OCI-LY3 (cell line): ENCODE results near the gene BANK1.

ENCODE experiments used
- H2AFZ ChIP-seq: fragments of 200-600, 300-600 bp; shearing (Covaris generic); 2 replicates; pipeline ENCODE4 v1.6.0; 2014; ENCODE audit warnings: antibody characterized with exemption, low read depth, low read length
- H3K27ac ChIP-seq: fragments of 200-600, 300-600 bp; sonication (generic); 2 replicates; pipeline ENCODE4 v1.5.1; 2014; ENCODE audit warnings: mild to moderate bottlenecking, low read length, moderate library complexity, mixed read lengths
- H3K27me3 ChIP-seq: fragments of 200-600, 300-600 bp; sonication (generic); 2 replicates; pipeline ENCODE4 v1.6.1; 2014; ENCODE audit warnings: low read depth, low read length, mixed read lengths
- H3K36me3 ChIP-seq: fragments of 200-600, 300-600 bp; sonication (generic); replicated peaks from 2 replicates; pipeline ENCODE3; 2014; ENCODE audit warnings: low read depth, low read length, mixed read lengths
- H3K4me1 ChIP-seq: fragments of 300-600, 200-600 bp; sonication (generic); 2 replicates; pipeline ENCODE4 v1.6.1; 2014; ENCODE audit warnings: low read length, mixed read lengths
- H3K4me2 ChIP-seq: fragments of 200-600, 300-600 bp; sonication (generic); 2 replicates; pipeline ENCODE4 v1.6.1; 2014; ENCODE audit warnings: low read length, mixed read lengths
- H3K4me3 ChIP-seq: fragments of 300-600, 200-600 bp; sonication (generic); 2 replicates; pipeline ENCODE4 v1.5.1; 2014; ENCODE audit warnings: antibody characterized with exemption, mild to moderate bottlenecking, low read length, moderate library complexity
- H3K79me2 ChIP-seq: fragments of 300-600, 200-600 bp; shearing (Covaris generic); 2 replicates; pipeline ENCODE4 v1.6.1; 2014; ENCODE audit warnings: mild to moderate bottlenecking, low read length, mixed read lengths
- H3K9ac ChIP-seq: fragments of 300-600, 200-600 bp; shearing (Covaris generic); 2 replicates; pipeline ENCODE4 v1.6.0; 2014; ENCODE audit warnings: mild to moderate bottlenecking, low read length, moderate library complexity
- H3K9me3 ChIP-seq: fragments of 200-600, 300-600 bp; shearing (Covaris generic); 2 replicates; pipeline ENCODE4 v1.6.1; 2014; ENCODE audit warnings: low read length, mixed read lengths; ENCODE audit not compliant: insufficient read depth
- H4K20me1 ChIP-seq: fragments of 200-600, 300-600 bp; sonication (generic); 2 replicates; pipeline ENCODE4 v1.6.1; 2016; ENCODE audit warnings: low read length, mixed read lengths; ENCODE audit not compliant: insufficient read depth
- CTCF ChIP-seq: fragments of 200-600, 300-600 bp; sonication (generic); IDR thresholded peaks from 2 replicates; pipeline ENCODE4 v1.5.1; 2014; ENCODE audit warnings: antibody characterized with exemption, low read length, low read depth
- EZH2phosphoT487 ChIP-seq: fragments of 200-600 bp; shearing (Covaris generic); IDR thresholded peaks from 2 replicates; pipeline ENCODE4 v1.6.1; 2018; ENCODE audit warnings: antibody characterized with exemption, mixed run types, low read depth

BANK1 gene

GRCh38 chr4:101793397-101793796 is 2.9 kb downstream of the BANK1 start:
- Histone ChIP-seq H3K79me2 (no peaks in the 10 kb centered on the region), H3K9ac (no peak overlapping the region), H3K4me2 (no peak overlapping the region), H3K27ac (no peak overlapping the region), H4K20me1 (no peaks in the 10 kb centered on the region), H3K27me3 (no peaks in the 10 kb centered on the region; the same call in 1 of the 2 replicates), H3K4me3 (no peak overlapping the region), H3K9me3 (no peaks in the 10 kb centered on the region), H3K4me1 (peaks cover 53% of the 10 kb centered on the region), H2AFZ (no peak overlapping the region), H3K36me3 (peaks cover 4% of the 10 kb centered on the region)
- TF ChIP-seq EZH2phosphoT487: no peak
- no peak for TF ChIP-seq CTCF

DNA sequence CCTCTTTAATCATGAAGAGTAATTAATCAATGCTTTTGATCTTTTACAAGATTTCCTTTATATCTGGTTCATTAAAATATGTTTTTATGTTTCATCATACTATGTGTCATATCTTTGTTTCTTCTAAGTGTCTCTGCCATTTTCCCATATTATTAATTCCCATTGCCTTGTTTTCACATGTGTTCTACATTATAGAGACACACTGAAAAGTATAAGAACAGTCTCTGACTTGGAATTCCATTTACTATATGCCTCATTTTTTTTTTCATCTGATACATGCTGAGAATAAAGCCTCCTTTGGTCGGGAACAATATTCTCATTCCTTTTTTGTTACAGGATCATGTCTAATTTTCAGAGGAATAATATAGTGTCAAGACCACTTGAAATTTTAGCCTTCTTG is 4.3 kb downstream of the BANK1 start:
- Histone ChIP-seq H4K20me1 (no peaks in the 10 kb centered on the region), H3K27me3 (no peaks in the 10 kb centered on the region; the same call in 1 of the 2 replicates)

DNA sequence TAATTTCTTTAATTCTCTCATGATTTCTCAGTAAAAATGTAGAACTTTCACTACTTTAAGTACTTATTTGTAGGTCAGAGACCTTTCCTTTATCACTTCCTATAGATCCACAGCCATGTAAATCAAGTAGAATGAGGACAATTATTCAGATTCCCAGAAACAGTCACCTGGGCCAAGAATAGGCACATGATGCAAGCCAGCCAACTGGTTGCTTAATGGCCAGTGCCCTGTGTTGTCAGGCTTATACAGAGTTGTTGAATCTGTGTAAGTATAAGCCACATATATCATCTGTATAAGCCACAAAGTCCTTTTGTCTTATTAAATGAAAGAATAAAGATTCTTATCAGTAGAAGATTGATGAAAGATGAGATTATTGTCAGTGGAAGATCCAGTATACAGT is 5.2 kb downstream of the BANK1 start:
- peak overlapping the region; percentile 58 for H3K4me2 ChIP-seq
- H3K79me2 ChIP-seq: no peaks in the 10 kb centered on the region
- H3K27ac ChIP-seq: peak overlapping the region; percentile 2; the same call in 1 of the 2 replicates

More for the DNA sequence above, 4.3 kb downstream of the BANK1 start:
- Histone ChIP-seq H3K9ac (no peak overlapping the region), H3K27ac (no peak overlapping the region), H3K36me3 (peaks cover 4% of the 10 kb centered on the region), H3K9me3 (no peaks in the 10 kb centered on the region), H3K4me3 (no peak overlapping the region), H2AFZ (no peak overlapping the region), H3K79me2 (no peaks in the 10 kb centered on the region), H3K4me2 (no peak overlapping the region), H3K4me1 (peaks cover 47% of the 10 kb centered on the region)
- TF ChIP-seq EZH2phosphoT487 (no peak), CTCF (no peak)

GRCh38 chr4:101801958-101802357 is 11.4 kb downstream of the BANK1 start:
- Histone ChIP-seq H3K9me3 (no peaks in the 10 kb centered on the region), H3K4me3 (peak overlapping the region; percentile 51), H3K4me2 (peak overlapping the region; percentile 66), H3K27ac (peak overlapping the region; percentile 29; the same call in 1 of the 2 replicates), H3K36me3 (peaks cover 4% of the 10 kb centered on the region), H3K9ac (peak overlapping the region; percentile 29), H4K20me1 (no peaks in the 10 kb centered on the region), H3K79me2 (0 out of 2 replicates have a peak, but pooled peaks cover 5% of the 10 kb centered on the region), H3K4me1 (peaks cover 51% of the 10 kb centered on the region), H2AFZ (0 out of 2 replicates have a peak overlapping the region, but pooled peaks have one; percentile 14), H3K27me3 (no peaks in the 10 kb centered on the region)
- TF ChIP-seq CTCF: no peak
- TF ChIP-seq EZH2phosphoT487: no peak

More for the DNA sequence above, 5.2 kb downstream of the BANK1 start:
- Histone ChIP-seq H3K27me3 (no peaks in the 10 kb centered on the region; the same call in 1 of the 2 replicates), H3K9ac (peak overlapping the region; percentile 25), H4K20me1 (no peaks in the 10 kb centered on the region), H2AFZ (no peak overlapping the region; the same call in 1 of the 2 replicates), H3K36me3 (peaks cover 4% of the 10 kb centered on the region), H3K4me3 (peak overlapping the region; percentile 43), H3K9me3 (no peaks in the 10 kb centered on the region), H3K4me1 (peaks cover 41% of the 10 kb centered on the region)
- TF ChIP-seq EZH2phosphoT487 (no peak), CTCF (no peak)
